AG09309 (cell line): ENCODE results near the gene TH.

Experiments
- DNase-seq: peaks from one replicate; pipeline ENCODE4 v3.0.0-alpha.2; 2010; ENCODE audit warnings: low read depth
- H3K4me3 ChIP-seq: 2 replicates; pipeline ENCODE4 v1.5.1; 2011; ENCODE audit warnings: mild to moderate bottlenecking, low read depth, low read length, moderate library complexity; ENCODE audit not compliant: control insufficient read depth
- CTCF ChIP-seq: IDR thresholded peaks from 2 replicates; pipeline ENCODE4 v1.5.1; 2011; ENCODE audit warnings: mild to moderate bottlenecking, low read depth, low read length, inconsistent platforms; ENCODE audit not compliant: insufficient read depth, control insufficient read depth; ENCODE audit errors: missing control alignments

Gene TH

GRCh38 chr11:2143799-2144543, 27.6 kb downstream of the TH start:
- TF ChIP-seq CTCF: no peak
- H3K4me3 ChIP-seq: no peak overlapping the region
- DNase-seq: no peak

DNA sequence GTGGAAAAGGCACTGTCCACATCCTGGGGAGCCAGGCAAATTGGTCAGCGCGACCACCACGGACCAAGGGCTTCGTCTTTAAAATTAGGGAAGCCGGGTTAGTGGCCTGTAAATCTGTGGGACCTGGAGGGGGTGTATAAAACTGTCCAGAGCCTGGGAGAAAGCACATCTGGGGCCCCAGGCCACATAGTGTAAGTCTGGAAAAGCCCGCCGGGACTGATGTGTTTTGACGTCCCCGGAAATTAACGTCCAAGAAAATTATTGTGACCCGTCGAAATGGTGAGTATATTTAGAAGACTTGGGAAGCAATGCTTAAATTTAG, 28.2 kb downstream of the TH start:
- no peak for DNase-seq
- TF ChIP-seq CTCF: no peak
- no peak overlapping the region for H3K4me3 ChIP-seq

GRCh38 chr11:2142762-2143202, 28.8 kb downstream of the TH start:
- no peak overlapping the region for H3K4me3 ChIP-seq
- no peak for DNase-seq
- TF ChIP-seq CTCF: no peak

- H3K4me3 ChIP-seq: no peak overlapping the region
- TF ChIP-seq CTCF: no peak
- no peak for DNase-seq
Observed at GRCh38 chr11:2142300-2142759, 29.3 kb downstream of the TH start.

GRCh38 chr11:2140411-2141400, 30.9 kb downstream of the TH start:
- no peak for DNase-seq
- no peak overlapping the region for H3K4me3 ChIP-seq
- TF ChIP-seq CTCF: no peak

GRCh38 chr11:2139621-2140337, 31.8 kb downstream of the TH start:
- H3K4me3 ChIP-seq: no peak overlapping the region
- DNase-seq: no peak
- no peak for TF ChIP-seq CTCF
